Astrocyte (in vitro differentiated cells and primary cell): ENCODE results near the gene AIFM3.

Experiments used
- EZH2 ChIP-seq: IDR thresholded peaks from 2 replicates; pipeline ENCODE4 v1.6.1; 2012; ENCODE audit warnings: mild to moderate bottlenecking, low read length, inconsistent platforms; ENCODE audit not compliant: insufficient read depth
- TF ChIP-seq, protein P1 (sequence below): IDR thresholded peaks from 2 replicates; pipeline ENCODE4 v1.5.1; 2011; ENCODE audit warnings: low read depth, mild to moderate bottlenecking, inconsistent platforms, low read length, moderate library complexity; ENCODE audit not compliant: insufficient read depth

GRCh38 chr22:20953668-20954500 is 13.2 kb upstream of the AIFM3 start:
- TF ChIP-seq, protein P1, sequence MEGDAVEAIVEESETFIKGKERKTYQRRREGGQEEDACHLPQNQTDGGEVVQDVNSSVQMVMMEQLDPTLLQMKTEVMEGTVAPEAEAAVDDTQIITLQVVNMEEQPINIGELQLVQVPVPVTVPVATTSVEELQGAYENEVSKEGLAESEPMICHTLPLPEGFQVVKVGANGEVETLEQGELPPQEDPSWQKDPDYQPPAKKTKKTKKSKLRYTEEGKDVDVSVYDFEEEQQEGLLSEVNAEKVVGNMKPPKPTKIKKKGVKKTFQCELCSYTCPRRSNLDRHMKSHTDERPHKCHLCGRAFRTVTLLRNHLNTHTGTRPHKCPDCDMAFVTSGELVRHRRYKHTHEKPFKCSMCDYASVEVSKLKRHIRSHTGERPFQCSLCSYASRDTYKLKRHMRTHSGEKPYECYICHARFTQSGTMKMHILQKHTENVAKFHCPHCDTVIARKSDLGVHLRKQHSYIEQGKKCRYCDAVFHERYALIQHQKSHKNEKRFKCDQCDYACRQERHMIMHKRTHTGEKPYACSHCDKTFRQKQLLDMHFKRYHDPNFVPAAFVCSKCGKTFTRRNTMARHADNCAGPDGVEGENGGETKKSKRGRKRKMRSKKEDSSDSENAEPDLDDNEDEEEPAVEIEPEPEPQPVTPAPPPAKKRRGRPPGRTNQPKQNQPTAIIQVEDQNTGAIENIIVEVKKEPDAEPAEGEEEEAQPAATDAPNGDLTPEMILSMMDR = no peak
- TF ChIP-seq EZH2 = no peak
